Right renal pelvis (tissue), 4 donors: ENCODE measurements around the gene RECQL5. TPM values are rescaled to one million over a fixed set of nuclear protein-coding genes. Genes with fewer than 3 reads are reported as not detected.

Source experiments
- polyA plus RNA-seq, 4 donors: library from polyadenylated mRNA; unstranded; fragments of 120-200 nt; gene quantifications; one replicate each; pipeline ENCODE4 v1.2.1, GENCODE V29; 2013; ENCODE audit not compliant: insufficient read length in 4 of 4

RECQL5 gene
- polyA plus RNA-seq, 4 donors: 33.7 to 46.5 (median 38.7) TPM

Other genes starting within 250 kb of the RECQL5 start
- 10 to 100 TPM; 77.7 to 99.0 (median 81.1) TPM for gene TMEM94, start 210.5 kb downstream of the RECQL5 start, polyA plus RNA-seq
- gene CASKIN2, start 151.6 kb downstream of the RECQL5 start, polyA plus RNA-seq: 10 to 100 TPM; 33.6 to 35.2 (median 34.0) TPM
- 10 to 100 TPM; 38.9 to 49.2 (median 48.1) TPM for gene TSEN54, start 150.6 kb downstream of the RECQL5 start, polyA plus RNA-seq
- 10 to 100 TPM; 50.2 to 77.0 (median 55.8) TPM for gene LLGL2, start 141.5 kb downstream of the RECQL5 start, polyA plus RNA-seq
- 100 to 1,000 TPM in 3 of 4 donors, 10 to 100 TPM in 1; 97.6 to 182 (median 151) TPM for gene MYO15B, start 79.4 kb downstream of the RECQL5 start, polyA plus RNA-seq
- 1 to 10 TPM; 4.0 to 9.1 (median 6.2) TPM for gene SMIM5, start 33.7 kb downstream of the RECQL5 start, polyA plus RNA-seq
- gene SAP30BP, start 184 bp upstream of the RECQL5 start, polyA plus RNA-seq: 100 to 1,000 TPM in 2 of 4 donors, 10 to 100 TPM in 2; 96.9 to 103 (median 100) TPM
- gene ITGB4, start 54.3 kb upstream of the RECQL5 start, polyA plus RNA-seq: 10 to 100 TPM in 3 of 4 donors, 1 to 10 TPM in 1; 8.9 to 15.0 (median 12.2) TPM
- 10 to 100 TPM; 22.7 to 47.6 (median 23.8) TPM for gene GALK1, start 98.0 kb upstream of the RECQL5 start, polyA plus RNA-seq
- 10 to 100 TPM; 34.5 to 39.2 (median 35.8) TPM for gene UNK, start 117.7 kb upstream of the RECQL5 start, polyA plus RNA-seq
- gene UNC13D, start 177.2 kb upstream of the RECQL5 start, polyA plus RNA-seq: 1 to 10 TPM; 4.1 to 8.9 (median 5.7) TPM
- gene WBP2, start 188.2 kb upstream of the RECQL5 start, polyA plus RNA-seq: 10 to 100 TPM; 77.5 to 95.7 (median 83.9) TPM
- gene TRIM47, start 211.4 kb upstream of the RECQL5 start, polyA plus RNA-seq: 10 to 100 TPM in 1 of 4 donors, 1 to 10 TPM in 3; 6.4 to 10.1 (median 7.9) TPM
- 10 to 100 TPM; 11.5 to 14.7 (median 12.8) TPM for gene TRIM65, start 229.8 kb upstream of the RECQL5 start, polyA plus RNA-seq
- gene MRPL38, start 237.7 kb upstream of the RECQL5 start, polyA plus RNA-seq: 100 to 1,000 TPM in 1 of 4 donors, 10 to 100 TPM in 3; 83.4 to 108 (median 88.1) TPM